ENCODE results near the gene MRPL20. TPM values are rescaled to one million over a fixed set of nuclear protein-coding genes. Genes with fewer than 3 reads are reported as not detected.
"Not testable (repeated sequence)": the region's sequence is repeated elsewhere in the genome, so short reads cannot be mapped to it uniquely, and the experiment has no call there.

MRPL20 gene
- total RNA-seq, 1 donor from 2014 or later = 138 TPM

DNA sequence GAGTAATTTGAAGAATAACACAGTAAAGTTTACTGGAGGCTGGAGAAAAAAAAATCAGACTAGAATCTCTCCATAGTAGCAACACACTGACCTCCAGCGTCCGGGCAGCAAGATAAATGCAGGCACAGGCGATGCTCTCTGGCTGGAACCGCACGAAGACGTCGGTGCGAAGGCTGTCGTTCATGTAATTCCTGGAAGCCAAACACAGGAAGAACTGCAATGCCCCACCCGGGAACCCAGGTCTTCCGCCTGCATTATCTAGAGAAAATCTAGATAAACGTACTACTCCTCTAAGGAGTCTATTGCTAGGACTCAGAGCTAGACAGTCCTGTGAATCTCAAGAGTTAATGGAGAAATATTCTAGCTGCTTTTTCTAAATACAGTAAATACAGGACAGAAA lies 16.4 kb downstream of the MRPL20 start:
- intact Hi-C loops (cut with micrococcal nuclease) = no loop called here

DNA sequence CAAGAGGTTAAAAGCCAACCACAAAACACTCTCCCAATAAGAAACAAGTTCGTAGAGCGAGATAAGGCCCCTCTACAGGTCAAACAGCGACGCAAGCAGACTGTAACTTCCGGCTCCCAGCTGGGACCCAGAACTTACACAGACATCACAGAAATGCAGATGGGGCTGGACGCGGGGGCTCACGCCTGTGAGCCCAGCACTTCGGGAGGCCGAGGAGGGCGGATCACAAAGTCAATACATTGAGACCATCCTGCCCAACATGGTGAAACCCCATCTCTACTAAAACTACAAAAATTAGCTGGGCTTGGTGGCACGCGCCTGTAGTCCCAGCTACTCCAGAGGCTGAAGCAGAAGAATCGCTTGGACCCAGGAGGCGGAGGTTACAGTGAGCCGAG lies 19.0 kb downstream of the MRPL20 start:
- intact Hi-C loops (cut with micrococcal nuclease) = no loop called here

- intact Hi-C loops (cut with micrococcal nuclease) = no loop called here
Observed at GRCh38 chr1:1387098-1388077, 19.7 kb downstream of the MRPL20 start.

GRCh38 chr1:1385931-1386330 lies 21.2 kb downstream of the MRPL20 start:
- intact Hi-C loops (cut with micrococcal nuclease) = no loop called here

GRCh38 chr1:1385339-1385738 lies 21.8 kb downstream of the MRPL20 start:
- intact Hi-C loops (cut with micrococcal nuclease) = not testable (repeated sequence)

GRCh38 chr1:1381294-1381693 lies 25.8 kb downstream of the MRPL20 start:
- intact Hi-C loops (cut with micrococcal nuclease) = no loop called here

GRCh38 chr1:1380860-1381259 lies 26.2 kb downstream of the MRPL20 start:
- intact Hi-C loops (cut with micrococcal nuclease) = no loop called here

GRCh38 chr1:1377540-1378205 lies 29.4 kb downstream of the MRPL20 start:
- intact Hi-C loops (cut with micrococcal nuclease) = no loop called here

DNA sequence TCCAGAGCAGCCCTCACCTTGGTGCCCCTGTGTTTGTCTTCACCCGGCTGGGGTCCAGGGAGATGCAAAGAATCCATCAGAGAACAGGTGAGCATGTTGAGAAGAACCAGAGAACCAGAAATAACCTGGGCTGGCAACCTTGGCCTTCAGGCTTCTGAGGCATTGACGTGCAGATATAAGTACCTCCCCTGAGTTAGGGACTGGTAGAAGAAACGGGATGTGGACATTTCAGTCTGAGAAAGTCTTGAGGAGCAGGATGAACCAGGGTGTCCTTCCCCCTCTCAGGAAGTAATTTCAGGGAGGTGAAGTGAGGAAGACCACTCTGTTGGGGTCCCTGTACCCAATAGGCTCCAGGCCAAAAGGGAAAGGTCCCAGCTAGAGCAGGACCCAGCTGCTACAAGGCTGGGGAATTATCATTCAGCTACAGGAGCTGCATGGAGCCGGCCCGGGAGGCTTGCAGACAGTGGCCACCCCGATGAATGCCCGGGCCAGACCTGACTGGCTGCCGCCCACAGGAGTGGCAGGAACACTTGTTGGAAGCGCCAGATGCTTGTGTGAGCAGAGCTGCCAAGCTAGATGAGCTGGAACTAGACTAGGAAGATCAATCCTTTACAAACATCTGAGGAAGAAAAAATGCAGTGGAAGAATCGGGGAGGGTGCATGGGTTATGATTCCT lies 30.4 kb downstream of the MRPL20 start:
- intact Hi-C loops (cut with micrococcal nuclease) = no loop called here

DNA sequence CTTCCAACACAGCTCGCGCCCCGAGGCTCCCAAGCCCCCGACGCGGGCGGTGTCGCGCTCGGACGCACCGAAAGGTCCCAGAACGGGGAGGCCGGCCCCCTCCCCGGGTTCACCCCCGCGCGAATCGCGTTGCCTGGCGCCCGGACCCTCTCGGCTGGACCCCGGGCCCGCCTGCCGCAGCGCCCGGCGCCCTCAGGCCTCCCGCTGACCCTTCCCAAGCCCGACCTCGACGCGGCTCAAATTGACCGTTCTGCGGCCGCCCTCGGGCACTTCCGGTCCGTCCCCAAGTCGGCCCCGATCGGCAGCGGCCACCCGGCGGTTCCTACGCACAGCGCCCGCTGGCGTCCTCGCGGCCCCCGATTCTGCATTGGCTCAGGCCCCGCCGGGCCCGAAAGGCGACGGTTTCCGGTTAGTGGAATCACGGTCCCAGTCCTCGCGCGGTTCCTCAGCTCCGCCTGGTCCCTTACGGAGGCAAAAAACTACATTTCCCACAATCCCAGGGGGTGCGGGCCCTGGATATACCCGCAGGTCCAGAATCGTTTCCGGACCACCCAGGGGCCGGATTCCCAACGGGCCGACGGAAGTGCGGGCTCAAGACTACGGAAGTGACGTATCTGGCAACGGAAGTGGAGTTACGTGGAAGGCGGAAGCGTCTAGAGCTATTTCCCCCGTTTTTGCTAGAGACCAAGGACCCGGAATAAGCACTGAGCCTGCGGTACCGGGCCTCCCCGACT lies 32.0 kb downstream of the MRPL20 start, which contains the start of gene AURKAIP1:
TSS of gene AURKAIP1 (minus strand) at position 279 of the 734 bp plus-strand sequence. CDS start 451 bp downstream, outside the sequence.
- intact Hi-C loops (cut with micrococcal nuclease) = loop anchor here (1.0 kb wide), 12 partner anchors 24 to 362 kb away; partner anchors contain the start of genes ATAD3B, C1orf159, CCNL2 and CPTP

DNA sequence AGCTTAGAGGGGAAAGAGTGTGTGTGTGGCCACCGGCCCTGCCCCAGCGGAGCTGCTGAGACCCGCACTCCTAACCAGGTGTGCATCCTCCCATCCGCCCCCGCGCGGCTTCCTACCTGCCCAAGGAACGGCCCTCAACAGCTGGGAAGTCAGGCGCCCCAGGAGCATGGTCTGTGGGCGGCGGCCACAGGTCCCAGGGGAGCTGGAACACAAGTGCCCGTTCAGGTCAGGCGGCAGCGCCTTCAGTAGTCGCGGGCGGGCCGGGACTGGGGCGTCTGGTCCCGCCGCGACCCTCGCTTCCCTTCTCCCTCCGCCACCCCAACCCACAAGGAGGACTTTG lies 32.5 kb downstream of the MRPL20 start:
- intact Hi-C loops (cut with micrococcal nuclease) = no loop called here

DNA sequence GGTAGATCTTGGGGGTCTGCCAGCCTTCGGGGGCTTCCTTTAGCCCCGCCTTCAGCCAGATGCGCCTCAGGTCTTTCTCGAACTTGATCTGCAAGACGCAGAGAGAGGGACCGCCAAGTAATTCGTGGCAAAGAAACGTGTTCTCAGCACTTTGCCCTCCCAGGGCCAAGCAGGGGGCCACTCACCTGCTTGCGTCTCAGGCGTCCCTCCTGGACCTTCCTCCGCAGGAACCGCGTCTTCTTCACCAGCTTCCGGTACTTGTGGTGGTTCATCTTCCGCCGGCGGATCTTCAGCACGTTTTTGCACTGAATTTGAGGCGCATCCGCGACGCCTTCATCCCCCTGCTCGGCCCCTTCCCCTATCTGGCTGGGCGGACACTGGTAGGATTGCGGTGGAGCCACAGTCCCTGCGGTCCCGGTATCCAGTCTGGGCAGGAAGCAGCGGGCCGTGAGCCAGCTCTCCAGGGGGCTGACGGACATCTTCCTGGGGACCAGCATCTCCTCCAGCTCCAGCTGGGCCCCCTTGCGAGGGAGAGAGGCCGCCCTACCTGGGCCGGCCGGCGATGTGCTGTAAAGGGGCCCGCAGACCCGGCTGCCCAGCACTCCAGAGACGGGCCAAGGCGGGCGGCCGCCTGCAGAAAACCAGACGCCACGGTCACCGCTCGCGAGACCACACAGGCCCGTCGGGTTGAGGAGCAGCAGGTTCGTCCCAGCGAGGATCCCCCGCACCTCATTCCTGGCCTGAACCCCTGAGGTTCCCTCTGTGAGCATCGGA lies 33.1 kb downstream of the MRPL20 start:
- intact Hi-C loops (cut with micrococcal nuclease) = no loop called here

GRCh38 chr1:1373051-1373814 lies 33.9 kb downstream of the MRPL20 start:
- intact Hi-C loops (cut with micrococcal nuclease) = no loop called here

DNA sequence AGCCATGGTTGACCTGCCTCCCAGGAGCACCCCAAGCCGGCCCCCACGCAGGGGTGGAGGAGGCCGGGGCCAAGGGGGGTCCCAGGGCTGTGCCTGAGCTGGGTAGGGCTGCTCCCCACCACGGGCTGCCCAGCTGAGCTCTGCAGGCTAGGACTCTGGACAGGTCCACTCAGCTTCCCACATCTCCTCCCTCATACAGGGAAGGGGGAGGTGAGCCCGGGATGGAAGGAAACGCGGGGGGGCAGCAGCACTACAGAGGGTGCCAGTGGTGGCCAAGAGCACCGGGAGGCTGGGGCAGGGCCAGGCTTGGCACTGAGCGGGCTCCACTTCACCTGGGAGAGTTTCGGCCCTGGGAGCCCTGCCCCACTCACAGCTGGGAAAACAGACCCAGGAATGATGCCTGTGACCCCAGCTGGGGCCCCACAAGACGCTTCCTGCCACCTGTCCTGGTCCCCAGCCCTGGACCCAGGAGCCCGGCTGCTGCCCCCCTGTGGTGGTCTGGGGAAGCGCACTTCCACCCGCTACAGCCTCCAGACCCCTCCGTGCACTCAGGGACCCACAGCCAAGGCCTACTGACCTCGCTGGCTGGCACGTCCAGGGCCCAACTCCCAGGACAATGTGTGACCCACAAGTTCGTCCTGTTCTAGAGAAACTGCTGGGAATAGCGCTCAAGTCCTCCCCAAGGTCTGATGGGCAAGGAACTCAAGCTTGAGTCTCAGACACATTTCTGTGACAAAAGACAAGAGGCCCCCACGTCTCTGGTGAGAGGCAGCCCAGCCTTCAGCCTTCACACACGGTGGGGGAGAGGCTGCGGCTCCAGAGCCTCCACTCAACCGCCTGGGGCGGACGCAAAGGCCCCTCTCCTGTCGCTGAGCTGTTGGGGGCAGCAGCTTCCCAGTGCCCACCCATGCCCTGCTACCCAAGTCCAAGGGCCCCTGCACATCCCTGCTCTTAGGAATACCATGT lies 35.1 kb downstream of the MRPL20 start:
- intact Hi-C loops (cut with micrococcal nuclease) = no loop called here

DNA sequence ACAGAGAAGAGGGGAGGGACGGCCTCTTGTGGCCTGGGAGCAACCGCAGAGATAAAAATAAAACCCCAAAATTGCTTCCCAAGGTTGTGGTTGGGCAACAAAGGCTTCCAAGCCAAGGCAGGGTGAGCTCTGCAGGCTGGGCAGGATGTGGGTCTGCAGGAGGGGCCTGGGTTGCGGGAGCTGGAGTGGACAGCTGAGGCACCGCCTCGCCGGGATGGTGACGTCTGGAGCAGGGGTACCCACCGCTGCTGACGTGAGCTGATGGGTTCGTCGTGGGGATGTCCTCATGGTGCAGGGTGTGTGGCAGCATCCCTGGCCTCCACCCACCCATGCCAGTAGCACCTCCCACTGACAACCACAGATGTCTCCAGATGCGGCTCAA lies 35.7 kb downstream of the MRPL20 start:
- intact Hi-C loops (cut with micrococcal nuclease) = no loop called here

DNA sequence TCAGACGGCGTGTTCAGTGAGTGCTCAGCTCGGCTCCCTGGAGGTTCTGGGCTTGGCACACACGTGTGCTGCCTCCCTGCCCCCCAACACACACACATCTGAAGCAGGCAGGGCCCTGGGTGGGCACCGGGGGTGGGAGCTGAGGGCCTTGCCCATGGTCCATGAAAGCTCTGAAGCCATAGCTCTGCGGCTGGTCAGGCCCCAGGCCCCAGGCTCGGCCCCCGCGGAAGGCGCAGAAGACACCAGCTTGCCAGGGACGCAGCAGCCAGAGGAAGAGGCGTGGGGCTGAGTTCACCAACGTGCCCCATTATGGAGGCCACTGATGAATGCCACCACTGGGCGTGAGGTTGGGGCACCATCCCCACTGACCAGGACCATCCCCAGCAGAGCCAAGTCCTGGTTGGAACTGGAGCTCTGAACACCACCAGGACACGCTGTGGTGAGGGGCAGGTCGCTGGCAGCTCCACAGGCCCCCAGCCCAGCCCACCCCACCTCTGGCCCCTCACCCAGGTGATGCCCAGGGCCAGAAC lies 36.3 kb downstream of the MRPL20 start:
- intact Hi-C loops (cut with micrococcal nuclease) = no loop called here

DNA sequence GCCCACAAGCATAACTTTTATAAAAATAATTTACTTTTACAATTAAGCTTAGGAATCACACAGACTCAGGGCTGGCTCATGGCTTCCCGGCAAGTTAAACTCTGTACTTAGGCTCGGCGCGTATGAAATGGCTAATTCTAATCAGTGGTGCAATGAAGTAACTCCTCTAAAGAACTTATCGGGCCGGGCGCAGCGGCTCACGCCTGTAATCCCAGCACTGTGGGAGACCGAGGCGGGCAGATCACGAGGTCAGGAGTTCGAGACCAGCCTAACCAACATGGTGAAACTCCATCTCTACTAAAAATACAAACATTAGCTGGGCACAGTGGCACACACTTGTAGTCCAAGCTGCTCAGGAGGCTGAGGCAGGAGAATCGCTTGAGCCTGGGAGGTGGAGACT lies 37.0 kb downstream of the MRPL20 start:
- intact Hi-C loops (cut with micrococcal nuclease) = not testable (repeated sequence)

- intact Hi-C loops (cut with micrococcal nuclease) = no loop called here
Observed at GRCh38 chr1:1367315-1367714, 39.8 kb downstream of the MRPL20 start.
